HG02938 (cell line): ENCODE data around the gene MCF2L2.

Experiments used
- ATAC-seq: cut with Tn5 transposase; IDR thresholded peaks from one replicate; pipeline ENCODE4 v1.9.1; 2021; ENCODE audit warnings: mild to moderate bottlenecking, moderate library complexity; ENCODE audit not compliant: unreplicated experiment

MCF2L2 gene

DNA sequence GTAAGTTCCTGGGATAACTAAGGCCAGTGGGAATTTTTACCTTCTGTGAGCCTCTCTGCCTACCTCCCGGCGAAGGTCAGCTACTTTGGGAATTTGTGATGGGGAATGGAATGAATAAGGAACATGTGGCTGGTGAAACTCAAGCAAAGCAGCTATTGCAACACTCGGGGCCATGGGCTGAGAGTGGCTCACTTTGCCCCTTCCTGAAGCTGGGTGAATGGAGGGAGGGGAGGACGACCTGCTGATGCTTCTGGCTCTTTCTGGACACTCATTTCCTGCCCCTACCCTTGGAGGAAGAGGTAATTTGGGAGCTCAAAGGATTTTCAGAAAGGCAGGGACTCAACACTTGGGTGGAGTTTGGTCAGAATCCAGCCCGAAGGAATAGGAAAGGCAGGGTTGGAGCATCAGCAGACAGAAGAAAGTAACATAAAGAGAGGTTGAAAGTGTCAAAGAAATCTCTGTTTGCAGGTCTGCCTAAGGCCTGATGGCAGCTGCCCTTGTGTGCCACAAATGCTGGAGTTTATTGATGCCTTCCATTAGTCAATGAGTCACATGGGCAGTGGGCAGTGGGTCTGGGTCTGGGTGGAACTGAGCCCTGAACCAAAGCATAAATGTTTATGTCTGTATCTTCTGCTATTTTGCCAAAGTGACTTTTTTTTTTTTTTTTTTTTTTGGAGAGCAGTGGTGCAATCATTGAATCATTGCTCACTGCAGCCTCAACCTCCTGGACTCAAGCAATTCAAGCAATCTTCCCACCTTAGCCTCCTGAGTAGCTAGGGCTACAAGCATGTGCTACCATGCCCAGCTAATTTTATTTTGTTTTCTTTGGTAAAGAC, 278.3 kb downstream of the MCF2L2 start:
- ATAC-seq: no peak

DNA sequence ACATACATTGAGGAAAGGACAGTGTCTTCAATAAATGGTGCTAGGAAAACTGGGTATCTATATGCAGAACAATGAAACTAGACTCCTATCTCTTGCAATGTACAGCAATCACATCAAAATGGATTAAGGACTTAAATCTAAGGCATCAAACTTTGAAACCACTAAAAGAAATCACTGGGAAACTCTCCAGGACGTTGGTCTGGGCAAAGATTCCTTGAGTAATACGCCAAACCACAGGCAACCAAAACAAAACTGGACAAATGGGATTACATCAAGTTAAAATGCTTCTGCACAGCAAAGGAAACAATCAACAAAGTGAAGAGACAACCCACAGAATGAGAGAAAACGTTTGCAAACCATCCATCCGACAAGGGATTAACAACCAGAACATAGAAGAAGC, 280.4 kb downstream of the MCF2L2 start:
- ATAC-seq: no peak

DNA sequence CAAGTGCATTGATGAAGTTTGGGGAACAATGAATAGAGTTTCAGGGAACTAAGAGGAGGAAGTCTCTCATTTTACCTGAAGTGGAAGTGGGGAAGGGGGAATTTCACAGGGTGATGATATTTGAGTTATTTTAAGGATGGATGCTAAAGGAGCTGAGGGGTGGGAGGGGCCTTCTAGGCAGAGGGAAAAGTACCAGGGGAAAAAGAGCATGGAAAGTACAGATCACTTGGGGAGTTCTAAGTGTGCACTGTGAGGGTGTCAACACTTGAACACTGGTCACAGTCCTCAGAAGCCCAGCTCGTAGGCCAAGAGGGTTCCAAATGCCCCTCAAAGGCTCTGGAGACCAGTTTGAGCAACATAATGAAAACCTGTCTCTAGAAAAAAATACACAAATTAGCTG, 284.1 kb downstream of the MCF2L2 start:
- no peak for ATAC-seq

DNA sequence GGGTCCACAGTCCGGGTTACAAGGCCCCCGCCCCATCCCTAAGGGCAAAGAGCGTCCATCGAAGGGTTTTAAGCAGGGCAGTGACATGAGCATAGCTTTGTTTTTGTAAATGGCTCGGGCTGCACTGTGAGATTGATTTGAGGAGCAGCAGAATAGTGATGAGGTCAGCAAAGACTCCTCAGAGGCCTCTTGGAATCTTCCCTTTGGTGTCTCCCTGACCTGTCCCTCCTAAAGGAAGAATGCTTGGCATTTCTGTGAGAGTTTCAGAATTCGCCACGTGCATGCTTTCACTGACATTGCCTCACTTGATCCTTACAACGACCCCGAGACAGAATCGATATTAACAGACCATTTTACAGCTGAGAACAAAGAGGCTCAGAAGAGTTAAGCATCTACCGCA, 286.2 kb downstream of the MCF2L2 start:
- no peak for ATAC-seq

DNA sequence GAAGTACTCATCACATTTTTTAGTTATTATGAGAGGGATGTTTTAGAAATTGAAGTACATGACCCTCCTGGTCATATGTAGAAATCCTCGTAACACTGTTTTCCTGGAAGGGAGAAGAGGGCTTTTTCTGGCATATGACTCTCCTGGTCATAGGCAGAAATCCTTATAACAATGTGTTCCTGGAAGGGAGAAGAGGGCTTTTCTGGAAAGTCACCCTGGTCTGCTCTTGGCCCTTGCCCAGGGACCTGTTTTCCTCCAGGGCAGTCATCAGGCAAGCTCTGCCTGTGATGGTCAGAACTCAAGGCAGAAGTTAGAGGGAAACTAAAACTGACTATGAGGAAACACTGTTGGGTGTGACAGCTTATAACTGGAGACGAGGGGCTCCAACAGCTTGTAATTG, 293.6 kb downstream of the MCF2L2 start:
- no peak for ATAC-seq

DNA sequence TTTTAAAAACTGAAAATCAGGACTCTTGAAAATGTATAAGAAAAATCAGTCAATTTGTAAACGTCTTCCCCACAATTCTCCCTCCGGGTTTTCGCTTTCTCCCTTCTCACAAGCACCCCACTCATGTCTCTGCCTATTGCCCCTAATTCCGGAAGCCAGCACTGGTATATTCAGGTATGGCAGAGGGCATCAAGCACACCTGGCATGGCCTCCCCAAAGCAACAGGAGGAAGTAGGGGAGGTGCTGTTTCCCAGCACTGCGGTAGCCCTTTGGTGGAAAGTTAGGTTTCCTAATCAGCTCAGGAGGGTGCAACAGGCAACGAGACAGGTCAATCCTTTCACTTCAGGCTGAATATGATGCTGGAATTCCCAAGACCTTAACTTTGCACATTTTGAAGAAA, 296.0 kb downstream of the MCF2L2 start:
- ATAC-seq: no peak

DNA sequence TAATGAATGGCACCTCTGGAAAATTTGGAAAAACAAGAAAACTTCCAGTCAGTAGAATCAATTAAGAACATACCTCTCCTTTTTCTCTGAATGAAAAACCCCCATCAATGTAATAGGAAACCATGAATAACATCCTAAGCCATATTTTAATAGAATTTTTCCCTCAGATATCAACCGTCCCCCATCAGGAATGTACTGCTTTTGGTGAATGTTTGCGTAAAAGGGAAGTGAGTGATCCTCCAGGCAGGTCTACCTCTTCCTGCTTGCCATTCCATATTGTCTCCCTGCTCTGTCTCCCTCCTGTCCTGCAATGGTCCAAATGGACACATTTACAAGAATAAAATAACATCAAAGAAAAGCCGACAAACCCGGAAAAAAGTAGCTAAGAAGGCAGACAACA, 296.7 kb downstream of the MCF2L2 start:
- ATAC-seq: no peak

DNA sequence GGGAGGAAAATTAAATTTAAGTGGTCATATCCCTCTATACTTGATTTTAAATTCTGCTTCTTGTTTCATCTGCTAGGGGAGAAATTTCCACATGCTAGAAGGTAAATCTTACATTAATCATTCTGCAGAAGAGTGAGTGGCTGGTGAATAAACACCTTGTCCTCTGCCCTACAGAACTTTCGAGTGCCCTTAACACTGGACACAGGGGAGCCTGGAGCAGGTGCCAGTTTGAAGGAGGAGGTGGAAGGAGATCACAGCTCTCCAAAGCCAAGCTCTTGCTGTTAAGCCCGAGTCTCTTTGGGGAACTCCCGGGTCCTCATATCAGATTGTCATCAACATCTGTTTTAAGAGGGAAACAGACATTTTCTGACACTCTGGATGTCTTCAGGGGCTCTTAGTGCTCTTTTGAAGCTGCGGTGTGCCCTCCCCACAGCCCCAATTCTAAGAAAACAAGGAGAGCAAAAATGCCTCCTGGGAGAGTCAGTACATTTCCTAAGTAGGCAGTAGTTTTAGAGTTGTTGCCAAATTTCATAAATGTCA, 297.2 kb downstream of the MCF2L2 start:
- no peak for ATAC-seq

DNA sequence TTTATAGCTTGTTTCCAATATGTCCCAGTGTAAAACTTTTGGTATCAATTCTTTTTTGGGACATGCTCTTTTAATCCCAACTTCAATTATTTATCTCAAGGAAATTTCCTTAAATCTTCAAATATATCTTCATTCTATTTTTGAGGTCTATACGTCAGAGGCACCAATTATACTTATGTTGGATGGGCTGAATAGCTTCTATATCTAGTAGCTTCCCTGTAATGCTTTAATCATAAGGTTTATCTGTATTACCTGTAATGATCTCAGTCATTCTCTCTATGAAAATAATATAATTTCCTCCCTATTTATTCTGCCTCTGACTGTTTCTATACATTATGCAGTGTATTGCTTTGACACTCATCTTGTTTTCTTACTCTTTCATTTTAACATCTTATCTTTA, 299.2 kb downstream of the MCF2L2 start:
- no peak for ATAC-seq

DNA sequence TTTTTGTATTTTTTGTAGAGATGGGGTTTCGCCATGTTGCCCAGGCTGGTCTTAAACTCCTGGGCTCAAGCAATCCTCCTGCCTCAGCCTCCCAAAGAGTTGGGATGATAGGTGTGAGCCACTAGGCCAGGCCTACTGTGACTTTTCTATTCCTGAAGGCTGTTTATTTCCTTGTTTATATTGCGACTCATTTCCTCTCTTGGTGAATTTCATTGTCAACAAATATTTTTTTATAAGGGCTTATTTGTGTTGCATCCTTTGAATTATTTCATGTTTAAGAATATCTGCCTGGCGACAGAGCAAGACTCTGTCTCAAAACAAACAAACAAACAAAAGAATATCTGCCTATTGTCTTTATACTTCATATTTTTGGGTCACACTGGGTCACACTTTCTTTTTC, 299.7 kb downstream of the MCF2L2 start:
- ATAC-seq: no peak
